Neural cell (in vitro differentiated cells): Measurements from ENCODE around the gene SYT7.

ENCODE experiments used
- CTCF ChIP-seq: fragments of 450-650 bp; IDR thresholded peaks from 2 replicates; pipeline ENCODE4 v1.5.1; 2014; ENCODE audit warnings: antibody characterized with exemption, mild to moderate bottlenecking, moderate library complexity; ENCODE audit not compliant: poor library complexity, severe bottlenecking
- EP300 ChIP-seq: fragments of 450-650 bp; conservative IDR thresholded peaks from 2 replicates; pipeline ENCODE4 v1.6.1; 2014; ENCODE audit warnings: antibody characterized with exemption, mild to moderate bottlenecking, moderate library complexity; ENCODE audit not compliant: poor library complexity, severe bottlenecking
- EZH2 ChIP-seq: fragments of 200-600, 300-800 bp; shearing (Covaris generic), sonication (generic); IDR thresholded peaks from 2 replicates; pipeline ENCODE4 v1.6.1; 2014; ENCODE audit warnings: antibody characterized with exemption, low read length, borderline replicate concordance, mild to moderate bottlenecking; ENCODE audit not compliant: insufficient read depth, poor library complexity, severe bottlenecking

- peak; percentile 54 for TF ChIP-seq CTCF
- TF ChIP-seq EZH2, result no peak
- no peak for TF ChIP-seq EP300
Observed at GRCh38 chr11:61609980-61610366, 29.1 kb upstream of the SYT7 start.
